ENCODE results near the gene APBA2.

Gene APBA2

GRCh38 chr15:28962851-28963710, 77.3 kb downstream of the APBA2 start:
- DNase-seq, result no peak

- no peak for DNase-seq
Measured at GRCh38 chr15:28963711-28964081, 77.9 kb downstream of the APBA2 start.

- DNase-seq, result no peak
Measured at GRCh38 chr15:28964098-28964497, 78.3 kb downstream of the APBA2 start.

GRCh38 chr15:28967066-28967465, 81.3 kb downstream of the APBA2 start:
- DNase-seq, result no peak

GRCh38 chr15:28967990-28968389, 82.2 kb downstream of the APBA2 start:
- no peak for DNase-seq

GRCh38 chr15:28969511-28970085, 83.8 kb downstream of the APBA2 start:
- DNase-seq, result no peak

GRCh38 chr15:28974142-28974541, 88.4 kb downstream of the APBA2 start:
- no peak for DNase-seq

GRCh38 chr15:28975766-28976179, 90.0 kb downstream of the APBA2 start:
- peak; percentile 36 for DNase-seq

GRCh38 chr15:28977377-28978010, 91.7 kb downstream of the APBA2 start:
- DNase-seq, result no peak

GRCh38 chr15:28978011-28978378, 92.2 kb downstream of the APBA2 start:
- DNase-seq, result no peak

- no peak for DNase-seq
Measured at GRCh38 chr15:28978661-28979060, 92.9 kb downstream of the APBA2 start.

GRCh38 chr15:28979208-28979841, 93.6 kb downstream of the APBA2 start:
- DNase-seq, result no peak

- DNase-seq, result no peak
Measured at GRCh38 chr15:28980709-28981350, 95.1 kb downstream of the APBA2 start.

GRCh38 chr15:28981351-28981720, 95.6 kb downstream of the APBA2 start:
- DNase-seq, result no peak

GRCh38 chr15:28981921-28982320, 96.1 kb downstream of the APBA2 start:
- DNase-seq, result no peak

- DNase-seq, result no peak
Measured at GRCh38 chr15:28982886-28983285, 97.1 kb downstream of the APBA2 start.

GRCh38 chr15:28983432-28984311, 97.9 kb downstream of the APBA2 start:
- no peak for DNase-seq

GRCh38 chr15:28984421-28985315, 98.9 kb downstream of the APBA2 start:
- no peak for DNase-seq

- DNase-seq, result no peak
Measured at GRCh38 chr15:28985316-28985645, 99.5 kb downstream of the APBA2 start.

GRCh38 chr15:28985691-28986090, 99.9 kb downstream of the APBA2 start:
- DNase-seq, result no peak

- DNase-seq, result no peak
Measured at GRCh38 chr15:28986108-28986507, 100.3 kb downstream of the APBA2 start.
